ENCODE measurements around the gene ARHGAP26. TPM values are rescaled to one million over a fixed set of nuclear protein-coding genes. Genes with fewer than 3 reads are reported as not detected.

Gene ARHGAP26
- total RNA-seq, 1 donor, result 7.6 TPM

GRCh38 chr5:142861011-142861410, 90.8 kb downstream of the ARHGAP26 start:
- no peak for DNase-seq (ENCODE audit: insufficient read length, low spot score, missing footprints)
- Histone ChIP-seq H3K79me2 (ENCODE audit: insufficient read depth, low read length) (no peaks in the 10 kb centered on the region), H3K36me3 (ENCODE audit: insufficient read depth, low read length) (no peaks in the 10 kb centered on the region), H3K27ac (ENCODE audit: low read depth, low read length) (no peak overlapping the region), H2AFZ (ENCODE audit: low read length) (no peak overlapping the region), H4K20me1 (ENCODE audit: insufficient read depth, low read length) (no peaks in the 10 kb centered on the region), H3K9me3 (ENCODE audit: low read depth, low read length) (no peaks in the 10 kb centered on the region), H3K4me2 (ENCODE audit: insufficient read depth, low read length) (no peak overlapping the region), H3K4me3 (ENCODE audit: insufficient read depth, low read length) (no peak overlapping the region), H3K4me1 (ENCODE audit: insufficient read depth, low read length) (no peaks in the 10 kb centered on the region), H3K27me3 (ENCODE audit: insufficient read depth, low read length) (no peaks in the 10 kb centered on the region)
- TF ChIP-seq, protein P1, sequence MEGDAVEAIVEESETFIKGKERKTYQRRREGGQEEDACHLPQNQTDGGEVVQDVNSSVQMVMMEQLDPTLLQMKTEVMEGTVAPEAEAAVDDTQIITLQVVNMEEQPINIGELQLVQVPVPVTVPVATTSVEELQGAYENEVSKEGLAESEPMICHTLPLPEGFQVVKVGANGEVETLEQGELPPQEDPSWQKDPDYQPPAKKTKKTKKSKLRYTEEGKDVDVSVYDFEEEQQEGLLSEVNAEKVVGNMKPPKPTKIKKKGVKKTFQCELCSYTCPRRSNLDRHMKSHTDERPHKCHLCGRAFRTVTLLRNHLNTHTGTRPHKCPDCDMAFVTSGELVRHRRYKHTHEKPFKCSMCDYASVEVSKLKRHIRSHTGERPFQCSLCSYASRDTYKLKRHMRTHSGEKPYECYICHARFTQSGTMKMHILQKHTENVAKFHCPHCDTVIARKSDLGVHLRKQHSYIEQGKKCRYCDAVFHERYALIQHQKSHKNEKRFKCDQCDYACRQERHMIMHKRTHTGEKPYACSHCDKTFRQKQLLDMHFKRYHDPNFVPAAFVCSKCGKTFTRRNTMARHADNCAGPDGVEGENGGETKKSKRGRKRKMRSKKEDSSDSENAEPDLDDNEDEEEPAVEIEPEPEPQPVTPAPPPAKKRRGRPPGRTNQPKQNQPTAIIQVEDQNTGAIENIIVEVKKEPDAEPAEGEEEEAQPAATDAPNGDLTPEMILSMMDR (IDR thresholded peaks at IDR 0.05; ENCODE audit: extremely low read depth, low read depth, low read length), result no peak

DNA sequence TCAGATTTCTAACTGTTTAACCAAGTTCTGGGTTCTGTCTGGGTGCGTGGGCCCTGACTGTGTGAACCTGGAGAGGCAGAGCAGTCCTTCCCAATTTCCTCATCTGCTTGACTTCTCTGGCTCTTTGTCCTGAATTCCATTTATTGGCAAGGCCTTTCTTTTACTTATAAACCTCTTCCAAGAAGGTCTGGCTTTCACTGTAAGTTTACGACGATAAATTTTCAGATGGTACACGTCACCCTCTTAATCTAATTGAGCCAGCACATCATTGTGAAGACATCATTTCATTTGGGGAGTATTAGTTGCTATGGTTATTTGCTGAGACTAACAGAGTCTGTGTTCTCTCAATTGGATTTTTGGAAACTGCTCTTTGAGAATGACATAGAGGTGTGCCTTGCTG, 92.4 kb downstream of the ARHGAP26 start:
- H2AFZ ChIP-seq (ENCODE audit: low read length), result no peak overlapping the region
- H4K20me1 ChIP-seq (ENCODE audit: insufficient read depth, low read length), result no peaks in the 10 kb centered on the region
- no peaks in the 10 kb centered on the region for H3K36me3 ChIP-seq (ENCODE audit: insufficient read depth, low read length)
- no peak overlapping the region for H3K27ac ChIP-seq (ENCODE audit: low read depth, low read length)
- no peaks in the 10 kb centered on the region for H3K9me3 ChIP-seq (ENCODE audit: low read depth, low read length)
- no peak overlapping the region for H3K4me3 ChIP-seq (ENCODE audit: insufficient read depth, low read length)
- peaks cover 3% of the 10 kb centered on the region for H3K4me1 ChIP-seq (ENCODE audit: insufficient read depth, low read length)
- TF ChIP-seq, protein P1 (IDR thresholded peaks at IDR 0.05; ENCODE audit: extremely low read depth, low read depth, low read length), result no peak
- H3K27me3 ChIP-seq (ENCODE audit: insufficient read depth, low read length), result no peaks in the 10 kb centered on the region
- no peak overlapping the region for H3K4me2 ChIP-seq (ENCODE audit: insufficient read depth, low read length)
- H3K79me2 ChIP-seq (ENCODE audit: insufficient read depth, low read length), result no peaks in the 10 kb centered on the region
- DNase-seq (ENCODE audit: insufficient read length, low spot score, missing footprints), result peak; percentile 17

DNA sequence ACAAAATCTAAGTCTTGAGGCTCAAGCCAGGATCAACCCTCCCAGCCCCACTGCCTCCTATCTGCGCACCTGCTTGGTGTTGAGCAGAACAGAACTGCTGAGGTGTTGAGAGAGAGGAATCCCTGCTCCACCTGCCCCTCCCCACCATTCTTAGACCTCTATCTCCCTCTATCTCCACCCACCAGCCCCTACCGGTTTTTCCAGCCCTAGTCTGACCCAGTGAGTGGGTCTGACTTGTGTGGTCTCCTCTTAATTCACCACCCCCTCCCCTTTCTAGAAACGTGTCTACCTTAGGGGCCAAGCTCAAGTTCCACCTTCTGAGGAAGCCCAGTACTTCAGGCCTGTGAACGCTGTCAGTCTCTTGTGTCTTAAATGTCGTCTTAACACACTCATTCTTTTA, 93.7 kb downstream of the ARHGAP26 start:
- Histone ChIP-seq H2AFZ (ENCODE audit: low read length) (no peak overlapping the region), H3K27me3 (ENCODE audit: insufficient read depth, low read length) (no peaks in the 10 kb centered on the region), H3K27ac (ENCODE audit: low read depth, low read length) (no peak overlapping the region), H3K79me2 (ENCODE audit: insufficient read depth, low read length) (no peaks in the 10 kb centered on the region), H3K4me2 (ENCODE audit: insufficient read depth, low read length) (no peak overlapping the region), H3K9me3 (ENCODE audit: low read depth, low read length) (no peaks in the 10 kb centered on the region), H3K4me3 (ENCODE audit: insufficient read depth, low read length) (no peak overlapping the region), H3K36me3 (ENCODE audit: insufficient read depth, low read length) (no peaks in the 10 kb centered on the region), H3K4me1 (ENCODE audit: insufficient read depth, low read length) (peaks cover 3% of the 10 kb centered on the region), H4K20me1 (ENCODE audit: insufficient read depth, low read length) (no peaks in the 10 kb centered on the region)
- DNase-seq (ENCODE audit: insufficient read length, low spot score, missing footprints), result peak; percentile 30
- TF ChIP-seq, protein P1 (IDR thresholded peaks at IDR 0.05; ENCODE audit: extremely low read depth, low read depth, low read length), result no peak

DNA sequence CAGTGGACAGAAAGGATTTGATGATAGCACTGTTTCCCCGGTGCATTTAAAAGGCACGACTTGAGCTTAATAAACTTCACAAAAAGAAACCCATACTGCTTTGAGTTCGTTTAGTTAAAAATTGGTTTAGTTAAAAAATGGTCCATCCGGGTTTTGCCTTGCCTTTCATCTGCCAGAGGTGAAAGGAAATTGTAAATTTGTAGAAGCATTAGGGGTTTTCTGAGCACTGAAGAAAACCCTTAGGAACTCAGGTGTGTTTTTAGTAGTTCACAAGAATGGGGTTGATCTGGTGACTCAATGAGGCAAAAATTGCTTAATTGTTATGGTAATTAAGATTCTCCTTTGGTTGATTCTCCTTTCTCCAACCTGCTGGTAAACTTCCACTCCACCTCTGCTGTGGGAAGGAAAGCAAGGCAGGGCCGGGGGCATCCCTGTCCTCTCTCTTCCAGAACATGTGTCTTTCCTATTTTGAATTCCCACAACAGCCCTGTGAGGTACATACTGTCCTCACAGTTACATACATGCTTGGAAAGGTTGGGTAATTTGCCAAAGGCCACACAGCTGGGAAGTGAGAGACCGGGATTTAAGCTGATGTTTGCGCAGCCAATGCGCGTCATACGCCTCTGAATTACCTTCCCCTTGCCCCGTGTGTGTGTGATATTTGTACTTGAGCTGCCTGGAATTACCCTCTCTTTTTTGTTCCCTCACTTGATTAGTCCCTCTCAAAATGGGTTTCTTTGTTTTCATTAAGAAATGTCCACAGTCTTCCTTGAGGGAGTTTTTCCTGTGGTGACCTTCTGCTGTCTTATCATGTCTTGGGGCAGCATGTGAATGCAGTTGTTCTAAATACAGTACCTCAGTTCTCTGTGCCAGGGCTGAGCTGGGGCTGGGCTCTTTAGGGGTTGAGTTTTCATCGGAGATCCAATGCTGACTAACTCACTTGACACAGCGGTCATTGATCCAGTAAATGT, 94.4 kb downstream of the ARHGAP26 start:
- no peaks in the 10 kb centered on the region for H3K9me3 ChIP-seq (ENCODE audit: low read depth, low read length)
- peaks cover 3% of the 10 kb centered on the region for H3K4me1 ChIP-seq (ENCODE audit: insufficient read depth, low read length)
- H3K4me3 ChIP-seq (ENCODE audit: insufficient read depth, low read length), result no peak overlapping the region
- H3K36me3 ChIP-seq (ENCODE audit: insufficient read depth, low read length), result no peaks in the 10 kb centered on the region
- no peaks in the 10 kb centered on the region for H3K27me3 ChIP-seq (ENCODE audit: insufficient read depth, low read length)
- no peaks in the 10 kb centered on the region for H3K79me2 ChIP-seq (ENCODE audit: insufficient read depth, low read length)
- no peaks in the 10 kb centered on the region for H4K20me1 ChIP-seq (ENCODE audit: insufficient read depth, low read length)
- TF ChIP-seq, protein P1 (IDR thresholded peaks at IDR 0.05; ENCODE audit: extremely low read depth, low read depth, low read length), result no peak
- no peak for DNase-seq (ENCODE audit: insufficient read length, low spot score, missing footprints)
- H2AFZ ChIP-seq (ENCODE audit: low read length), result no peak overlapping the region
- H3K4me2 ChIP-seq (ENCODE audit: insufficient read depth, low read length), result no peak overlapping the region
- no peak overlapping the region for H3K27ac ChIP-seq (ENCODE audit: low read depth, low read length)
